H1 (cell line): ENCODE measurements around the gene WNK2. TPM values are rescaled to one million over a fixed set of nuclear protein-coding genes. Genes with fewer than 3 reads are reported as not detected.

Experiments
- CTCF ChIA-PET: fragments of 300-600 bp; sonication (Branson Sonifier 250); formaldehyde crosslinking; loops from one replicate; lab custom pipeline; 2021; ENCODE audit not compliant: partially characterized antibody; lab: Charles Lee
- POLR2A ChIA-PET: fragments of 300-600 bp; sonication (Branson Sonifier 250); formaldehyde crosslinking; loops from one replicate; lab custom pipeline; 2021; ENCODE audit warnings: inconsistent platforms; ENCODE audit not compliant: partially characterized antibody; lab: Charles Lee
- DNase-seq, 2 experiments: peaks; one replicate each; pipeline versions ENCODE4 v3.0.0 to v3.0.0-alpha.2; 2010 to 2022; ENCODE audit warnings: low spot score in 2 of 2, low read depth in 1 of 2, mixed read lengths in 1 of 2
- FAIRE-seq: peaks from 2 replicates; lab custom pipeline; 2011; peaks lifted over from hg19 to GRCh38; lab: Jason Lieb, UNC
- H2AFZ ChIP-seq: 2 replicates; pipeline ENCODE4 v1.8.1; 2012; ENCODE audit warnings: low read length, inconsistent platforms
- H2AK5ac ChIP-seq: 2 replicates; pipeline ENCODE4 v1.6.1; 2013; ENCODE audit warnings: low read depth, low read length
- H2BK120ac ChIP-seq: replicated peaks from 2 replicates; pipeline ENCODE3; 2013; ENCODE audit warnings: low read depth, low read length, inconsistent platforms
- H2BK12ac ChIP-seq: 2 replicates; pipeline ENCODE4 v1.6.1; 2013; ENCODE audit warnings: low read depth, low read length
- H2BK15ac ChIP-seq: 2 replicates; pipeline ENCODE4 v1.6.1; 2013; ENCODE audit warnings: low read length
- H2BK20ac ChIP-seq: 2 replicates; pipeline ENCODE4 v1.6.1; 2013; ENCODE audit warnings: low read length
- H2BK5ac ChIP-seq: 2 replicates; pipeline ENCODE4 v1.6.1; 2013; ENCODE audit warnings: low read depth, low read length
- H3K14ac ChIP-seq: 2 replicates; pipeline ENCODE4 v1.6.1; 2013; ENCODE audit warnings: inconsistent platforms; ENCODE audit not compliant: insufficient read length
- H3K18ac ChIP-seq: 2 replicates; pipeline ENCODE4 v1.6.1; 2013; ENCODE audit warnings: low read length; ENCODE audit errors: extremely low read depth
- H3K23ac ChIP-seq: 2 replicates; pipeline ENCODE4 v1.6.1; 2013; ENCODE audit warnings: inconsistent platforms; ENCODE audit not compliant: insufficient read length
- H3K23me2 ChIP-seq: 2 replicates; pipeline ENCODE4 v1.6.1; 2013; ENCODE audit warnings: low read depth, low read length
- H3K27ac ChIP-seq: 2 replicates; pipeline ENCODE4 v1.6.1; 2011; ENCODE audit warnings: low read depth, low read length, inconsistent platforms
- H3K27me3 ChIP-seq, 4 experiments: replicated peaks in 1 of 4; 1 replicate in 1 of 4; 2 replicates in 3 of 4; pipeline versions ENCODE4 v1.6.1 to v1.8.1; 2011 to 2013; ENCODE audit warnings: low read length in 3 of 4, mild to moderate bottlenecking in 3 of 4, inconsistent platforms in 2 of 4, mixed read lengths in 2 of 4, moderate library complexity in 1 of 4; ENCODE audit not compliant: control insufficient read depth in 3 of 4, insufficient read depth in 3 of 4; ENCODE audit errors: extremely low read depth in 1 of 4
- H3K36me3 ChIP-seq, 4 experiments: 2 replicates each; pipeline versions ENCODE4 v1.6.1 to v1.8.1; 2011 to 2013; ENCODE audit warnings: mild to moderate bottlenecking in 4 of 4, low read length in 3 of 4, moderate library complexity in 2 of 4, control low read depth in 1 of 4, inconsistent platforms in 1 of 4; ENCODE audit not compliant: insufficient read depth in 4 of 4, control insufficient read depth in 2 of 4
- H3K4ac ChIP-seq: replicated peaks from 2 replicates; pipeline ENCODE3; 2013; ENCODE audit warnings: low read length, low read depth, mixed read lengths, inconsistent platforms; ENCODE audit not compliant: insufficient read length
- H3K4me1 ChIP-seq, 4 experiments: replicated peaks in 1 of 4; 1 replicate in 1 of 4; 2 replicates in 3 of 4; pipeline versions ENCODE4 v1.6.1 to v1.8.1; 2011 to 2013; ENCODE audit warnings: low read length in 3 of 4, inconsistent platforms in 2 of 4, mixed read lengths in 1 of 4; ENCODE audit not compliant: insufficient read depth in 4 of 4, control insufficient read depth in 3 of 4
- H3K4me2 ChIP-seq, 2 experiments: 2 replicates each; pipeline versions ENCODE4 v1.6.1 to v1.8.1; 2011 to 2013; ENCODE audit warnings: low read depth in 2 of 2, low read length in 2 of 2, control low read depth in 1 of 2, inconsistent platforms in 1 of 2, mild to moderate bottlenecking in 1 of 2; ENCODE audit not compliant: insufficient read depth in 1 of 2
- H3K4me3 ChIP-seq, 4 experiments: fragments of 200-600, 300-600 bp in 1 of 4; sonication (generic), shearing (Covaris generic), sonication (Bioruptor Twin) in 1 of 4; 2 replicates each; pipeline versions ENCODE4 v1.5.1 to v1.8.1; 2011 to 2016; ENCODE audit warnings: low read length in 4 of 4, low read depth in 3 of 4, control low read depth in 2 of 4, inconsistent platforms in 2 of 4, mild to moderate bottlenecking in 2 of 4, mixed read lengths in 1 of 4, moderate library complexity in 1 of 4; ENCODE audit not compliant: insufficient read depth in 2 of 4; ENCODE audit errors: extremely low read depth in 1 of 4
- H3K56ac ChIP-seq: replicated peaks from 2 replicates; pipeline ENCODE3; 2013; ENCODE audit warnings: low read depth, mild to moderate bottlenecking, mixed read lengths, low read length, inconsistent platforms; ENCODE audit not compliant: insufficient read length
- H3K79me1 ChIP-seq: 2 replicates; pipeline ENCODE4 v1.6.1; 2013; ENCODE audit warnings: low read depth, low read length, control low read depth
- H3K79me2 ChIP-seq, 2 experiments: 2 replicates each; pipeline versions ENCODE4 v1.6.1 to v1.8.1; 2012 to 2013; ENCODE audit warnings: low read length in 2 of 2, mild to moderate bottlenecking in 2 of 2, inconsistent platforms in 1 of 2; ENCODE audit not compliant: insufficient read depth in 2 of 2, control insufficient read depth in 1 of 2
- H3K9ac ChIP-seq, 4 experiments: replicated peaks in 1 of 4; 1 replicate in 1 of 4; 2 replicates in 3 of 4; pipeline versions ENCODE4 v1.6.1 to v1.8.1; 2011 to 2013; ENCODE audit warnings: low read depth in 3 of 4, low read length in 3 of 4, control low read depth in 2 of 4, mild to moderate bottlenecking in 2 of 4, moderate library complexity in 2 of 4, inconsistent platforms in 1 of 4; ENCODE audit errors: extremely low read depth in 1 of 4
- H3K9me3 ChIP-seq, 2 experiments: 2 replicates each; pipeline versions ENCODE4 v1.6.1 to v1.8.1; 2012 to 2013; ENCODE audit warnings: mild to moderate bottlenecking in 2 of 2, moderate library complexity in 2 of 2, control low read depth in 1 of 2, inconsistent platforms in 1 of 2, low read depth in 1 of 2, low read length in 1 of 2, mixed read lengths in 1 of 2; ENCODE audit not compliant: insufficient read depth in 2 of 2
- H4K20me1 ChIP-seq, 2 experiments: replicated peaks in 1 of 2; 2 replicates each; pipeline versions ENCODE3 to v1.8.1; 2011 to 2013; ENCODE audit warnings: inconsistent platforms in 2 of 2, low read length in 2 of 2, mild to moderate bottlenecking in 1 of 2; ENCODE audit not compliant: insufficient read depth in 2 of 2, control insufficient read depth in 1 of 2
- H4K5ac ChIP-seq: 2 replicates; pipeline ENCODE4 v1.6.1; 2013; ENCODE audit warnings: low read length, low read depth, mixed read lengths, inconsistent platforms; ENCODE audit not compliant: insufficient read length
- H4K8ac ChIP-seq: 2 replicates; pipeline ENCODE4 v1.8.0; 2013; ENCODE audit warnings: mild to moderate bottlenecking, moderate library complexity, low read length, inconsistent platforms; ENCODE audit not compliant: insufficient read depth; ENCODE audit errors: extremely low read depth
- H4K91ac ChIP-seq: replicated peaks from 2 replicates; pipeline ENCODE3; 2013; ENCODE audit warnings: low read length, mixed read lengths, inconsistent platforms; ENCODE audit not compliant: insufficient read length
- BCL11A ChIP-seq, 2 experiments: IDR thresholded peaks; one replicate each; pipeline ENCODE4 v1.6.1; 2011; ENCODE audit warnings: low read depth in 2 of 2, low read length in 2 of 2, mild to moderate bottlenecking in 2 of 2
- EZH2 ChIP-seq: fragments of 200-600 bp; sonication (generic); IDR thresholded peaks from 2 replicates; pipeline ENCODE4 v1.7.1; 2012; ENCODE audit warnings: low read depth, mild to moderate bottlenecking, moderate library complexity, low read length, inconsistent platforms; ENCODE audit not compliant: severe bottlenecking
- KDM5A ChIP-seq: fragments of 200-600 bp; IDR thresholded peaks from 2 replicates; pipeline ENCODE4 v1.7.1; 2012; ENCODE audit warnings: mild to moderate bottlenecking, low read length, inconsistent platforms, mixed read lengths
- POU5F1 ChIP-seq: IDR thresholded peaks from 2 replicates; pipeline ENCODE4 v1.6.1; 2011; ENCODE audit warnings: low read depth, mild to moderate bottlenecking, low read length, moderate library complexity
- RFX5 ChIP-seq: IDR thresholded peaks from 2 replicates; pipeline ENCODE4 v1.6.1; 2011; ENCODE audit warnings: low read depth, low read length, improper control_type of control experiment, borderline replicate concordance
- RXRA ChIP-seq: IDR thresholded peaks from 2 replicates; pipeline ENCODE4 v1.6.1; 2011; ENCODE audit warnings: low read depth, mild to moderate bottlenecking, low read length, moderate library complexity; ENCODE audit not compliant: insufficient read depth
- SP4 ChIP-seq: IDR thresholded peaks from 2 replicates; pipeline ENCODE4 v1.6.1; 2012; ENCODE audit warnings: low read length, inconsistent platforms
- SRF ChIP-seq: IDR thresholded peaks from 2 replicates; pipeline ENCODE4 v1.6.1; 2011; ENCODE audit warnings: mild to moderate bottlenecking, low read depth, low read length, moderate library complexity
- WGBS, 2 experiments: shearing (Covaris generic) in 1 of 2; methylation state at CpG; one replicate each; pipeline versions ENCODE4 v1.1.6 to v1.1.7; 2013 to 2015; ENCODE audit warnings: low lambda C conversion rate in 2 of 2, mixed read lengths in 2 of 2, inconsistent platforms in 1 of 2, low coverage in 1 of 2, missing lambda C conversion rate in 1 of 2; ENCODE audit not compliant: insufficient replicate concordance in 2 of 2, insufficient coverage in 1 of 2, insufficient read length in 1 of 2; ENCODE audit errors: extremely low coverage in 1 of 2, missing lambda C conversion rate in 1 of 2; 5-methylcytosine and 5-hydroxymethylcytosine counted together
- polyA plus RNA-seq, 7 experiments: library from polyadenylated mRNA; depleted of rRNA in 3 of 7; stranded (reverse) in 5 of 7; unstranded in 2 of 7; fragments of >200 nt in 5 of 7; fragments of 200-250 nt in 2 of 7; gene quantifications; 1 replicate in 5 of 7; 2 replicates in 1 of 7; 4 replicates in 1 of 7; pipeline versions ENCODE4 v1.2.1 to v1.2.3, GENCODE V29; 2011 to 2013; ENCODE audit warnings: missing spikeins in 2 of 7, mixed read lengths in 2 of 7
- total RNA-seq: library from RNA; stranded (reverse); fragmentation: NEBNext Ultra II Directional; extraction: Animal tissue kit (Norgen Biotek cat#: 25700); gene quantifications from 2 replicates; pipeline ENCODE4 v1.2.1, GENCODE V29; 2021
- TF ChIP-seq, protein P1 (sequence below): IDR thresholded peaks from 2 replicates; pipeline ENCODE4 v1.6.1; 2012; ENCODE audit warnings: low read length, inconsistent platforms
- TF ChIP-seq, protein P2 (sequence below): IDR thresholded peaks from 2 replicates; pipeline ENCODE4 v1.6.1; 2011; ENCODE audit warnings: low read depth, mild to moderate bottlenecking, low read length; ENCODE audit not compliant: insufficient read depth

Gene WNK2
- total and polyA plus RNA-seq, 2 of the 8 experiments (the other 6 are each of a cell fraction or from before 2014, with no cell fraction given): 12.0 to 87.2 TPM

DNA sequence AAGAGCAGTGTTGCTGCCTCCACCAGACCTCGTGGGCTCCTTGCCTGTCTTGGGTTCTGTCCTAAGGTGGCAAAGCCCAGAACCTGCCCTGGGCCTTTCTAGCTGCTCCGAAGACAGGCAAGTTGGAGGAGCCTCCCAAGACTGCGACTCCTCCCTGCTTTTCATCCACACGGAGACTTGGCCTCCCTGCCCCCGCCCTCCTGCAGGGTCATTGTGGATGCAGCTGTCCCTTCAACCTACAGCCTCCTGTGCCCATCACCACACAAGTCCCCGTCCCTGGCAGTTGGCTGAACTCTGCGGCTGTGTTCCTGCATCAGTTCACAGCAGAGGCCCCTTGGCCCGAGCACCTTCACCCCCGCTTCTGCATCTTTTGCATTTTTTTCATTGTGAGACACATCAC lies 59.2 kb downstream of the WNK2 start:
- H2BK15ac ChIP-seq: no peak overlapping the region
- no peak overlapping the region for H2BK12ac ChIP-seq
- peaks cover 2 to 11% of the 10 kb centered on the region in 2 experiments for H4K20me1 ChIP-seq
- no peak overlapping the region for H3K4me2 ChIP-seq
- H2BK5ac ChIP-seq: no peak overlapping the region; the same call in 1 of the 2 replicates
- H3K14ac ChIP-seq: no peak overlapping the region
- no peak overlapping the region for H2BK120ac ChIP-seq
- no peaks in the 10 kb centered on the region for H3K9me3 ChIP-seq
- no peak overlapping the region for H2AK5ac ChIP-seq
- no peak overlapping the region for H3K9ac ChIP-seq
- no peaks in the 10 kb centered on the region for H3K23me2 ChIP-seq
- no peak overlapping the region for H4K8ac ChIP-seq
- DNase-seq (no peak), FAIRE-seq (no peak)
- H3K27me3 ChIP-seq: no peaks in the 10 kb centered on the region
- H3K4me3 ChIP-seq: no peak overlapping the region
- no peak overlapping the region for H4K91ac ChIP-seq
- 80% methylated on average over 9 of the region's 9 CpGs; no CpG with 5 or more reads in 1 of the 2 experiments for WGBS, 2 experiments
- peaks cover 3 to 10% (median 4%) of the 10 kb centered on the region in 4 experiments; a peak in 3 of 8 replicates for H3K36me3 ChIP-seq
- H3K18ac ChIP-seq: no peak overlapping the region
- H3K79me1 ChIP-seq: no peaks in the 10 kb centered on the region; the same call in 1 of the 2 replicates
- H3K27ac ChIP-seq: no peak overlapping the region
- H3K23ac ChIP-seq: no peak overlapping the region
- H3K4ac ChIP-seq: no peak overlapping the region
- CTCF ChIA-PET: interaction anchor here (1.6 to 1.7 kb wide), 3 partner anchors 9 to 84 kb away, joined by 3 to 6 read pairs (median 5); no protein-coding TSS in a partner anchor
- H3K79me2 ChIP-seq: no peaks in the 10 kb centered on the region
- peaks cover 0 to 9% (median 3%) of the 10 kb centered on the region in 4 experiments; a peak in 2 of 7 replicates for H3K4me1 ChIP-seq
- H3K56ac ChIP-seq: no peak overlapping the region
- TF ChIP-seq RFX5 (no peak), KDM5A (no peak), SP4 (no peak), EZH2 (no peak), POU5F1 (no peak), BCL11A (IDR thresholded peaks at IDR 0.05; ENCODE audit: low read depth in 2 of 2, low read length in 2 of 2) (no peak), SRF (no peak), RXRA (no peak)
- TF ChIP-seq, protein P1, sequence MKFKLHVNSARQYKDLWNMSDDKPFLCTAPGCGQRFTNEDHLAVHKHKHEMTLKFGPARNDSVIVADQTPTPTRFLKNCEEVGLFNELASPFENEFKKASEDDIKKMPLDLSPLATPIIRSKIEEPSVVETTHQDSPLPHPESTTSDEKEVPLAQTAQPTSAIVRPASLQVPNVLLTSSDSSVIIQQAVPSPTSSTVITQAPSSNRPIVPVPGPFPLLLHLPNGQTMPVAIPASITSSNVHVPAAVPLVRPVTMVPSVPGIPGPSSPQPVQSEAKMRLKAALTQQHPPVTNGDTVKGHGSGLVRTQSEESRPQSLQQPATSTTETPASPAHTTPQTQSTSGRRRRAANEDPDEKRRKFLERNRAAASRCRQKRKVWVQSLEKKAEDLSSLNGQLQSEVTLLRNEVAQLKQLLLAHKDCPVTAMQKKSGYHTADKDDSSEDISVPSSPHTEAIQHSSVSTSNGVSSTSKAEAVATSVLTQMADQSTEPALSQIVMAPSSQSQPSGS: no peak
- TF ChIP-seq, protein P2, sequence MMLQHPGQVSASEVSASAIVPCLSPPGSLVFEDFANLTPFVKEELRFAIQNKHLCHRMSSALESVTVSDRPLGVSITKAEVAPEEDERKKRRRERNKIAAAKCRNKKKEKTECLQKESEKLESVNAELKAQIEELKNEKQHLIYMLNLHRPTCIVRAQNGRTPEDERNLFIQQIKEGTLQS: no peak
- TF ChIP-seq, all 59 proteins: peak for 0
- Histone ChIP-seq H2AFZ (no peak overlapping the region), H2BK20ac (no peak overlapping the region), H4K5ac (no peak overlapping the region)
- POLR2A ChIA-PET: no interaction called here
